K562 (cell line): ENCODE measurements around the gene COX7A1. TPM values are rescaled to one million over a fixed set of nuclear protein-coding genes. Genes with fewer than 3 reads are reported as not detected.
A peak's percentile ranks its signal among the peaks of the same experiment; 100 is the strongest.

Experiments used
- ATF1 ChIP-seq, 2 experiments: fragments of 450-650 bp in 1 of 2; IDR thresholded peaks; 2 replicates each; pipeline ENCODE4 v1.6.1; 2016; ENCODE audit warnings: missing compliant biosample characterization in 1 of 2, missing genetic modification characterization in 1 of 2
- BHLHE40 ChIP-seq: IDR thresholded peaks from 2 replicates; pipeline ENCODE4 v1.6.1; 2011; ENCODE audit warnings: low read length, improper control_type of control experiment
- HCFC1 ChIP-seq: IDR thresholded peaks from 2 replicates; pipeline ENCODE4 v1.6.1; 2012; ENCODE audit warnings: low read depth, low read length, improper control_type of control experiment
- NFRKB ChIP-seq: fragments of 450-650 bp; IDR thresholded peaks from 2 replicates; pipeline ENCODE4 v1.6.1; 2016; ENCODE audit warnings: low read depth
- SUPT5H ChIP-seq: fragments of 450-650 bp; IDR thresholded peaks from 2 replicates; pipeline ENCODE4 v1.6.1; 2016
- TBL1XR1 ChIP-seq, 2 experiments: IDR thresholded peaks; 2 replicates each; pipeline ENCODE4 v1.6.1; 2012; ENCODE audit warnings: improper control_type of control experiment in 2 of 2, low read length in 2 of 2, mild to moderate bottlenecking in 1 of 2
- ZNF282 ChIP-seq: sonication (generic); formaldehyde crosslinking; IDR thresholded peaks from 2 replicates; pipeline ENCODE4 v1.8.1; 2023; ENCODE audit warnings: missing genetic modification reagents
- ZNF57 ChIP-seq: fragments of 450-650 bp; formaldehyde crosslinking; IDR thresholded peaks from 2 replicates; pipeline ENCODE4 v1.4.0; 2020; ENCODE audit warnings: mild to moderate bottlenecking, moderate library complexity
- ZNF583 ChIP-seq: fragments of 250-450 bp; sonication (Bioruptor Pico); IDR thresholded peaks from 2 replicates; pipeline ENCODE4 v1.4.0; 2020
- polyA plus RNA-seq, 8 experiments: library from polyadenylated mRNA; depleted of rRNA in 4 of 8; stranded (reverse) in 5 of 8; unstranded in 3 of 8; fragments of >200 nt; fragmentation: Nextera tagmentation in 2 of 8; fragmentation: Illumina TruSeq in 1 of 8; extraction: Ambion mirVana in 2 of 8; extraction: Trizol in 1 of 8; gene quantifications; 2 replicates each; pipeline versions ENCODE4 v1.2.1 to v1.2.3, GENCODE V29; 2011 to 2014; ENCODE audit warnings: inconsistent platforms in 1 of 8, missing spikeins in 1 of 8
- total RNA-seq, 7 experiments: library from RNA; depleted of rRNA in 6 of 7; stranded (reverse); fragments of >200 nt in 6 of 7; fragmentation: Illumina TruSeq in 2 of 7; extraction: Trizol in 2 of 7; gene quantifications; 2 replicates each; pipeline versions ENCODE4 v1.2.1 to v1.2.3, GENCODE V29; 2011 to 2021; ENCODE audit warnings: low replicate concordance in 1 of 7
- TF ChIP-seq, protein P1 (sequence below): fragments of 250-450 bp; sonication (Bioruptor Pico); IDR thresholded peaks from 2 replicates; pipeline ENCODE4 v1.8.0; 2021; ENCODE audit warnings: mild to moderate bottlenecking, moderate library complexity
- TF ChIP-seq, protein P2 (sequence below), 3 experiments: fragments of 200-800 bp in 1 of 3; fragments of 250-450 bp in 1 of 3; fragments of 450-650 bp in 1 of 3; sonication (Bioruptor Pico) in 1 of 3; sonication (Bioruptor generic) in 1 of 3; formaldehyde crosslinking in 1 of 3; IDR thresholded peaks; 2 replicates each; pipeline versions ENCODE4 v1.6.1 to v1.8.0; 2016 to 2022; ENCODE audit warnings: mild to moderate bottlenecking in 2 of 3, missing genetic modification characterization in 2 of 3, missing compliant biosample characterization in 1 of 3, moderate library complexity in 1 of 3
- TF ChIP-seq, protein P3 (sequence below): fragments of 450-650 bp; IDR thresholded peaks from 2 replicates; pipeline ENCODE4 v1.6.1; 2018; ENCODE audit not compliant: partially characterized antibody
- TF ChIP-seq, protein P4 (sequence below): fragments of 450-650 bp; IDR thresholded peaks from 2 replicates; pipeline ENCODE4 v1.6.1; 2018; ENCODE audit warnings: mild to moderate bottlenecking, low read depth; ENCODE audit not compliant: partially characterized antibody
- TF ChIP-seq, protein P5 (sequence below): fragments of 450-650 bp; IDR thresholded peaks from 2 replicates; pipeline ENCODE4 v1.6.1; 2016; ENCODE audit warnings: antibody characterized with exemption

COX7A1 gene
- total and polyA plus RNA-seq, 9 of the 15 experiments (the other 6 are each of a cell fraction or from before 2014, with no cell fraction given), result 0.08 TPM; not detected in 8

DNA sequence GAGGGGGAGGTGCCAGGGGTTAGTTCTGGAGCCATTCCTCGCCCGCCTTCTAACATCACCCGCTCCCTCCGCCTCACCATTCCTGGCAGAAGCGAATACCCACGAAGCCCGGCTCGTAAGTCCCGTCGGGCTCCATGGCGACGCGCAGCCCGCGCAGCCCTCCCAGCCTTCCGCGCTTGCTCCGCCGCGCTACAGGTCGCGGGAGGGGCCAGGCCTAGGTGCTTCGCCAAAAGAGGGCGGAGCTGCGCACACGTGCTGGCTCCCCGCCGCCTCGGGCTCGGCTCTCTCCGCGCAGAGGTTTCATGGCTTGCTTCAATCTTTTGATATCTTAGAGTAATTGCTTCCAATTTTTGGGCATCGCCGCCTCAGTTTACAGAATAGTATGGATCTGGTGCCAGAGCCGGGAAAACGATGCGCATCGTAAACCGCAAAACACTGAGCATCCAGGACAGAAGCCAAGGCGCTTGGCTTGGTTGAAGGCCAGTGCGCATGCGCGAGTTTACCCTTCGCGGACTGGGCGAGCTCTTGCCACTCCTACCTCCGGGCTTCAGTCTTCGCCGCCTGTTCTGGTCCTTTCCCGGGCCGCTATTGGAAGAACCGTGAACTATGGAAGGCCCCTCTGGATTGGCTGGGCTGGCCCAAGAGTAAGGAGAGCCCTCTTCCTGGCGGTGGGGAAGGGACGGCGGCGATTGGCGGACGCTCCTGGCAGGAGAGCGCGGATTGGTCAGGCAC lies 37.4 kb downstream of the COX7A1 start, which contains the start of gene POLR2I (continued):
- peak; percentile 64 for TF ChIP-seq HCFC1
- TF ChIP-seq ZNF282 (CRISPR knock-in tag), result no peak
- TF ChIP-seq, protein P1, sequence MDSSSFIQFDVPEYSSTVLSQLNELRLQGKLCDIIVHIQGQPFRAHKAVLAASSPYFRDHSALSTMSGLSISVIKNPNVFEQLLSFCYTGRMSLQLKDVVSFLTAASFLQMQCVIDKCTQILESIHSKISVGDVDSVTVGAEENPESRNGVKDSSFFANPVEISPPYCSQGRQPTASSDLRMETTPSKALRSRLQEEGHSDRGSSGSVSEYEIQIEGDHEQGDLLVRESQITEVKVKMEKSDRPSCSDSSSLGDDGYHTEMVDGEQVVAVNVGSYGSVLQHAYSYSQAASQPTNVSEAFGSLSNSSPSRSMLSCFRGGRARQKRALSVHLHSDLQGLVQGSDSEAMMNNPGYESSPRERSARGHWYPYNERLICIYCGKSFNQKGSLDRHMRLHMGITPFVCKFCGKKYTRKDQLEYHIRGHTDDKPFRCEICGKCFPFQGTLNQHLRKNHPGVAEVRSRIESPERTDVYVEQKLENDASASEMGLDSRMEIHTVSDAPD (CRISPR knock-in tag), result no peak
- TF ChIP-seq, protein P2, sequence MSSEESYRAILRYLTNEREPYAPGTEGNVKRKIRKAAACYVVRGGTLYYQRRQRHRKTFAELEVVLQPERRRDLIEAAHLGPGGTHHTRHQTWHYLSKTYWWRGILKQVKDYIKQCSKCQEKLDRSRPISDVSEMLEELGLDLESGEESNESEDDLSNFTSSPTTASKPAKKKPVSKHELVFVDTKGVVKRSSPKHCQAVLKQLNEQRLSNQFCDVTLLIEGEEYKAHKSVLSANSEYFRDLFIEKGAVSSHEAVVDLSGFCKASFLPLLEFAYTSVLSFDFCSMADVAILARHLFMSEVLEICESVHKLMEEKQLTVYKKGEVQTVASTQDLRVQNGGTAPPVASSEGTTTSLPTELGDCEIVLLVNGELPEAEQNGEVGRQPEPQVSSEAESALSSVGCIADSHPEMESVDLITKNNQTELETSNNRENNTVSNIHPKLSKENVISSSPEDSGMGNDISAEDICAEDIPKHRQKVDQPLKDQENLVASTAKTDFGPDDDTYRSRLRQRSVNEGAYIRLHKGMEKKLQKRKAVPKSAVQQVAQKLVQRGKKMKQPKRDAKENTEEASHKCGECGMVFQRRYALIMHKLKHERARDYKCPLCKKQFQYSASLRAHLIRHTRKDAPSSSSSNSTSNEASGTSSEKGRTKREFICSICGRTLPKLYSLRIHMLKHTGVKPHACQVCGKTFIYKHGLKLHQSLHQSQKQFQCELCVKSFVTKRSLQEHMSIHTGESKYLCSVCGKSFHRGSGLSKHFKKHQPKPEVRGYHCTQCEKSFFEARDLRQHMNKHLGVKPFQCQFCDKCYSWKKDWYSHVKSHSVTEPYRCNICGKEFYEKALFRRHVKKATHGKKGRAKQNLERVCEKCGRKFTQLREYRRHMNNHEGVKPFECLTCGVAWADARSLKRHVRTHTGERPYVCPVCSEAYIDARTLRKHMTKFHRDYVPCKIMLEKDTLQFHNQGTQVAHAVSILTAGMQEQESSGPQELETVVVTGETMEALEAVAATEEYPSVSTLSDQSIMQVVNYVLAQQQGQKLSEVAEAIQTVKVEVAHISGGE (CRISPR knock-in tag; IDR thresholded peaks at IDR 0.05), result peak in 1 of 3 experiments; percentile 67; a peak in 2 of 6 replicates
- TF ChIP-seq ZNF57 (CRISPR knock-in tag), result no peak
- peak; percentile 36; the same call in 1 of the 2 replicates for TF ChIP-seq NFRKB
- TF ChIP-seq ZNF583 (CRISPR knock-in tag), result peak; percentile 10; the same call in 1 of the 2 replicates
- no peak for TF ChIP-seq ATF1 (CRISPR knock-in tag; IDR thresholded peaks at IDR 0.05)
- peak; percentile 77 for TF ChIP-seq ATF1 (tag; IDR thresholded peaks at IDR 0.05)
- peak; percentile 64; the same call in 1 of the 2 replicates for TF ChIP-seq SUPT5H
- TF ChIP-seq BHLHE40, result peak; percentile 98
- TF ChIP-seq, protein P3, sequence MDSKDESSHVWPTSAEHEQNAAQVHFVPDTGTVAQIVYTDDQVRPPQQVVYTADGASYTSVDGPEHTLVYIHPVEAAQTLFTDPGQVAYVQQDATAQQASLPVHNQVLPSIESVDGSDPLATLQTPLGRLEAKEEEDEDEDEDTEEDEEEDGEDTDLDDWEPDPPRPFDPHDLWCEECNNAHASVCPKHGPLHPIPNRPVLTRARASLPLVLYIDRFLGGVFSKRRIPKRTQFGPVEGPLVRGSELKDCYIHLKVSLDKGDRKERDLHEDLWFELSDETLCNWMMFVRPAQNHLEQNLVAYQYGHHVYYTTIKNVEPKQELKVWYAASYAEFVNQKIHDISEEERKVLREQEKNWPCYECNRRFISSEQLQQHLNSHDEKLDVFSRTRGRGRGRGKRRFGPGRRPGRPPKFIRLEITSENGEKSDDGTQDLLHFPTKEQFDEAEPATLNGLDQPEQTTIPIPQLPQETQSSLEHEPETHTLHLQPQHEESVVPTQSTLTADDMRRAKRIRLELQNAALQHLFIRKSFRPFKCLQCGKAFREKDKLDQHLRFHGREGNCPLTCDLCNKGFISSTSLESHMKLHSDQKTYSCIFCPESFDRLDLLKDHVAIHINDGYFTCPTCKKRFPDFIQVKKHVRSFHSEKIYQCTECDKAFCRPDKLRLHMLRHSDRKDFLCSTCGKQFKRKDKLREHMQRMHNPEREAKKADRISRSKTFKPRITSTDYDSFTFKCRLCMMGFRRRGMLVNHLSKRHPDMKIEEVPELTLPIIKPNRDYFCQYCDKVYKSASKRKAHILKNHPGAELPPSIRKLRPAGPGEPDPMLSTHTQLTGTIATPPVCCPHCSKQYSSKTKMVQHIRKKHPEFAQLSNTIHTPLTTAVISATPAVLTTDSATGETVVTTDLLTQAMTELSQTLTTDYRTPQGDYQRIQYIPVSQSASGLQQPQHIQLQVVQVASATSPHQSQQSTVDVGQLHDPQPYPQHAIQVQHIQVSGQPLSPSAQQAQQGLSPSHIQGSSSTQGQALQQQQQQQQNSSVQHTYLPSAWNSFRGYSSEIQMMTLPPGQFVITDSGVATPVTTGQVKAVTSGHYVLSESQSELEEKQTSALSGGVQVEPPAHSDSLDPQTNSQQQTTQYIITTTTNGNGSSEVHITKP, result peak; percentile 88
- TF ChIP-seq, protein P4, sequence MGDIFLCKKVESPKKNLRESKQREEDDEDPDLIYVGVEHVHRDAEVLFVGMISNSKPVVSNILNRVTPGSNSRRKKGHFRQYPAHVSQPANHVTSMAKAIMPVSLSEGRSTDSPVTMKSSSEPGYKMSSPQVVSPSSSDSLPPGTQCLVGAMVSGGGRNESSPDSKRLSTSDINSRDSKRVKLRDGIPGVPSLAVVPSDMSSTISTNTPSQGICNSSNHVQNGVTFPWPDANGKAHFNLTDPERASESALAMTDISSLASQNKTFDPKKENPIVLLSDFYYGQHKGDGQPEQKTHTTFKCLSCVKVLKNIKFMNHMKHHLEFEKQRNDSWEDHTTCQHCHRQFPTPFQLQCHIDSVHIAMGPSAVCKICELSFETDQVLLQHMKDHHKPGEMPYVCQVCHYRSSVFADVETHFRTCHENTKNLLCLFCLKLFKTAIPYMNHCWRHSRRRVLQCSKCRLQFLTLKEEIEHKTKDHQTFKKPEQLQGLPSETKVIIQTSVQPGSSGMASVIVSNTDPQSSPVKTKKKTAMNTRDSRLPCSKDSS, result no peak
- TF ChIP-seq TBL1XR1 (IDR thresholded peaks at IDR 0.05; ENCODE audit: low read length in 2 of 2), result peak in 1 of 2 experiments; percentile 16; a peak in 1 of 4 replicates
- TF ChIP-seq, protein P5, sequence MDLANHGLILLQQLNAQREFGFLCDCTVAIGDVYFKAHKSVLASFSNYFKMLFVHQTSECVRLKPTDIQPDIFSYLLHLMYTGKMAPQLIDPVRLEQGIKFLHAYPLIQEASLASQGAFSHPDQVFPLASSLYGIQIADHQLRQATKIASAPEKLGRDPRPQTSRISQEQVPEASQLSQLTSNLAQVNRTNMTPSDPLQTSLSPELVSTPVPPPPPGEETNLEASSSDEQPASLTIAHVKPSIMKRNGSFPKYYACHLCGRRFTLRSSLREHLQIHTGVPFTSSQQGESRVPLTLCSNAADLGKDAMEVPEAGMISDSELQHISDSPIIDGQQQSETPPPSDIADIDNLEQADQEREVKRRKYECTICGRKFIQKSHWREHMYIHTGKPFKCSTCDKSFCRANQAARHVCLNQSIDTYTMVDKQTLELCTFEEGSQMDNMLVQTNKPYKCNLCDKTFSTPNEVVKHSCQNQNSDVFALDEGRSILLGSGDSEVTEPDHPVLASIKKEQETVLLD, result peak; percentile 100
